Breast epithelium (tissue), 3 donors: ENCODE measurements around the gene PDRG1.

Source experiments
- CTCF ChIP-seq, 3 donors: fragments of 450-650 bp; IDR thresholded peaks; one replicate each; pipeline ENCODE4 v1.5.1; 2016 to 2017; ENCODE audit warnings: antibody characterized with exemption in 3 of 3, mild to moderate bottlenecking in 3 of 3, moderate library complexity in 3 of 3
- POLR2A ChIP-seq: fragments of 450-650 bp; IDR thresholded peaks from one replicate; pipeline ENCODE4 v1.6.1; 2016; ENCODE audit warnings: antibody characterized with exemption, mild to moderate bottlenecking, moderate library complexity
- POLR2AphosphoS5 ChIP-seq, 3 donors: sonication (generic); formaldehyde crosslinking; IDR thresholded peaks; one replicate each; pipeline ENCODE4 v1.6.1; 2017; ENCODE audit warnings: antibody characterized with exemption in 3 of 3

- TF ChIP-seq POLR2A (no peak), CTCF (IDR thresholded peaks at IDR 0.05) (no peak), POLR2AphosphoS5 (IDR thresholded peaks at IDR 0.05) (no peak)
Observed at GRCh38 chr20:31984981-31985471, 33.2 kb upstream of the PDRG1 start.
